Measurements from ENCODE around the gene CTSA. TPM values are rescaled to one million over a fixed set of nuclear protein-coding genes. Genes with fewer than 3 reads are reported as not detected.
A peak's percentile ranks its signal among the peaks of the same experiment; 100 is the strongest.

Gene CTSA
- total RNA-seq, 4 donors from 2014 or later = 44.8 to 70.2 (median 48.3) TPM

DNA sequence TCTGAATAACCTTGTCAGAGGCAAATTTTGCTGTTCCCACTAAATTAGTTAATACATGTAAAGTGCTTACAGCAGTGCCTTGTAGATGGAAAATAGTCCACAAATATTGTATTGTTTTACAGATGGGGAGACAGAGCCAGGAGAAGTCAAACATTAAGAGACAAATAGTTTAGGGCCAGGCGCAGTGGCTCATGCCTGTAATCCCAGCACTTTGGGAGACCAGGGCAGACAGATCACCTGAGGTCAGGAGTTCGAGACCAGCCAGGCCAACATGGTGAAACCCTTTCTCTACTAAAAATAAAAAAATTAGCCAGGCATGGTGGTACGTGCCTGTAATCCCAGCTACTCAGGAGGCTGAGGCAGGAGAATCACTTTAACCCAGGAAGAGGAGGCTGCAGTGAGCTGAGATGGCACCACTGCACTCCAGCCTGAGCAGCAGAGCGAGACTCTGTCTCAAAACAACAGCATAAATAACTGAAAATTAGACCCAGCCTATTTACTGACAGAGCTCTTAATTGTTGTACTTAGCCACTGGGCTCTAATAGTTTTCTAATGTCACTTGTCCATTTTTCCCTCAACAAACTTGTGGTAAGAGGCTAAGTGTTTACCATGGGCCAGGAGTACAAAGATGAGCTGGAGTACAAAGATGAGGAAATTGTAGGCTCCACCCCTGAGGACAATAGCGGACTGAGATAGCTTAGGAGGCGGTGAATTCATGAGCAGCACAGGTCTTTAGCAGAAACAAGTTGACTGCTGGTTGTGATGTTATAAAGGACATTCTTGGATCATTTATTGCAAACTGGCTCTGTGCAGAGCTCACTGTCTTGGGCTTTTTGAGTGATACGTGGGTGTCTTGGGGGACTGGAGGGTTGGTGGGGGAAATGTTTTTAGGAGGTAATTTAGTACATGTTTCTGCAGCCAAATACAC lies 27.3 kb upstream of the CTSA start:
- H3K4me1 ChIP-seq = peaks cover 0 to 18% (median 13%) of the 10 kb centered on the region in 4 donors
- H3K4me3 ChIP-seq = no peak overlapping the region
- H3K36me3 ChIP-seq = no peaks in the 10 kb centered on the region
- intact Hi-C loops (cut with DNase I) = no loop called here
- H3K27ac ChIP-seq (replicated peaks in 1 of 4) = no peak overlapping the region
- no peaks in the 10 kb centered on the region for H3K27me3 ChIP-seq
- H3K9me3 ChIP-seq = no peaks in the 10 kb centered on the region
- TF ChIP-seq POLR2AphosphoS5 (IDR thresholded peaks at IDR 0.05) (no peak), POLR2A (IDR thresholded peaks at IDR 0.05; ENCODE audit: low read depth) (no peak), EP300 (IDR thresholded peaks at IDR 0.05) (no peak)
- TF ChIP-seq, protein P1, sequence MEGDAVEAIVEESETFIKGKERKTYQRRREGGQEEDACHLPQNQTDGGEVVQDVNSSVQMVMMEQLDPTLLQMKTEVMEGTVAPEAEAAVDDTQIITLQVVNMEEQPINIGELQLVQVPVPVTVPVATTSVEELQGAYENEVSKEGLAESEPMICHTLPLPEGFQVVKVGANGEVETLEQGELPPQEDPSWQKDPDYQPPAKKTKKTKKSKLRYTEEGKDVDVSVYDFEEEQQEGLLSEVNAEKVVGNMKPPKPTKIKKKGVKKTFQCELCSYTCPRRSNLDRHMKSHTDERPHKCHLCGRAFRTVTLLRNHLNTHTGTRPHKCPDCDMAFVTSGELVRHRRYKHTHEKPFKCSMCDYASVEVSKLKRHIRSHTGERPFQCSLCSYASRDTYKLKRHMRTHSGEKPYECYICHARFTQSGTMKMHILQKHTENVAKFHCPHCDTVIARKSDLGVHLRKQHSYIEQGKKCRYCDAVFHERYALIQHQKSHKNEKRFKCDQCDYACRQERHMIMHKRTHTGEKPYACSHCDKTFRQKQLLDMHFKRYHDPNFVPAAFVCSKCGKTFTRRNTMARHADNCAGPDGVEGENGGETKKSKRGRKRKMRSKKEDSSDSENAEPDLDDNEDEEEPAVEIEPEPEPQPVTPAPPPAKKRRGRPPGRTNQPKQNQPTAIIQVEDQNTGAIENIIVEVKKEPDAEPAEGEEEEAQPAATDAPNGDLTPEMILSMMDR (IDR thresholded peaks at IDR 0.05) = no peak
- WGBS = 90% methylated on average over 7 of the region's 7 CpGs
- DNase-seq (ENCODE audit: extremely low spot score) = no peak

DNA sequence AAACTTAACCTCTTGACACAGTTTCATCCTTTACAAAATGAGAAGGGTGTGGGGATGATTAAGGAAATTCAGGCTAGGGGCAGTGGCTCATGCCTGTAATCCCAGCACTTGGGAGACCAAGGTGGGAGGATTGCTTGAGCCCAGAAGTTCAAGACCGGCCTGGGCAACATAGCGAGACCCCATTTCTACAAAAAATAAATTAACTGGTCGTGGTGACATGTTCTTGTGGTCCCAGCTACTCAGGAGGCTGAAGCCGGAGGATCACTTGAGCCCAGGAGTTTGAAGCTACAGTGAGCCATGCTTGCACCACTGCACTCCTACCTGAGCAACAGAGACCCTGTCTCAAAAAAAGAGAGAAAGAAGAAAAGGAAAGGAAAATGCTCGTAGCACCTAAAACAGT lies 24.7 kb upstream of the CTSA start:
- DNase-seq (ENCODE audit: extremely low spot score) = no peak
- Histone ChIP-seq H3K27ac (replicated peaks in 1 of 4) (no peak overlapping the region), H3K4me1 (peaks cover 0 to 12% (median 10%) of the 10 kb centered on the region in 4 donors), H3K4me3 (no peak overlapping the region), H3K9me3 (no peaks in the 10 kb centered on the region), H3K27me3 (no peaks in the 10 kb centered on the region), H3K36me3 (peaks cover 0 to 3% (median 0%) of the 10 kb centered on the region in 4 donors)
- intact Hi-C loops (cut with DNase I) = no loop called here
- WGBS = 86% methylated on average over 5 of the region's 5 CpGs
- TF ChIP-seq POLR2AphosphoS5 (IDR thresholded peaks at IDR 0.05) (no peak), POLR2A (IDR thresholded peaks at IDR 0.05; ENCODE audit: low read depth) (no peak), EP300 (IDR thresholded peaks at IDR 0.05) (no peak)
- TF ChIP-seq, protein P1 (IDR thresholded peaks at IDR 0.05) = no peak

DNA sequence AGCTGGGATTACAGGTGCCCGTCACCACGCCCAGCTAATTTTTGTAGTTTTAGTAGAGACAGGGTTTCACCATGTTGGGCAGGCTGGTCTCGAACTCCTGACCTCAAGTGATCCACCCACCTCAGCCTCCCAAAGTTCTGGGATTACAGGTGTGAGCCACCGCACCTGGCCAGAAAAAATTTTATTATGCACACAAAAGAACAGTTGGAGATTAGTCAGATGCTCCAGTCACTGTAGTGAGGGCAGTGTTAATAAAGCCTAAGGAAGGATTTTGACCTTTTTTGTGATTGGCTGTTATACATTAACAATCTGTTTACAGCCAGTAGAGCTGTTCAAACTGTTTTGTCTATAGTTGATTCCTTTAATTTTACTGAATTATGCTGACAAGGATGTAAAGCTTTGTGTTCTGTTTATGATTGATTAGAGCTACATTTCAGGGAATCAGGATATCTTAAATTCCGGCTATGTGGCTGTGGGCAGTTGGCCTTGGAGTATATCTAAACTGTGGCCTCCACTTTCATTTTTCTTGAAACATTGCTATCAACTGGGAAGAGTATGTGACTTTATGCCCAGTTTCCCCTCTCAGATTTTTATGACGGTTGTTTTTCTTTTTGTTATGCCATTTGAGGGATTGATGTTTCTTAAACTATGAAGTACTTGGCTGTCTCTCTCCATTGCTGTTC lies 23.9 kb upstream of the CTSA start:
- Histone ChIP-seq H3K9me3 (no peaks in the 10 kb centered on the region), H3K4me3 (no peak overlapping the region), H3K4me1 (peaks cover 0 to 12% (median 10%) of the 10 kb centered on the region in 4 donors), H3K36me3 (peaks cover 0 to 3% (median 0%) of the 10 kb centered on the region in 4 donors), H3K27me3 (no peaks in the 10 kb centered on the region), H3K27ac (replicated peaks in 1 of 4) (peak overlapping the region in 2 of 4 donors; percentile 10 to 19)
- TF ChIP-seq POLR2A (IDR thresholded peaks at IDR 0.05; ENCODE audit: low read depth) (no peak), EP300 (IDR thresholded peaks at IDR 0.05) (no peak), POLR2AphosphoS5 (IDR thresholded peaks at IDR 0.05) (no peak)
- TF ChIP-seq, protein P1 (IDR thresholded peaks at IDR 0.05) = no peak
- no peak for DNase-seq (ENCODE audit: extremely low spot score)
- 78% methylated on average over 6 of the region's 6 CpGs for WGBS
- intact Hi-C loops (cut with DNase I) = no loop called here

DNA sequence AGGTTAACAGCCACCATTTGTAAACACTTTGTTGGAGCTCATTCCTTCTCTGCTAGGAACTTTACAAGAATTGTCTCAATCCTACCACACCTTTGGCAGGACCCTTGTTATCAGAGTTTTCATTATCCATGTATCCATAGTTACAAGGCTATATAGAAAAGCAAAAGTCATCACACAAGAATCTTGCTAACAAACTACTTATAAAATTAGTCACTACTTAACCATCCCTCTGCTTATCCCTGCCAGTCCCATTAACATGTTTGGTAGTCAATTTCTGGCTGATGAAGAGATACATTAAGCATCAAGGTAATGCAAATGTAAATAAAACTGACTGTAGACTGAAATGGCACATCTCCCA lies 23.3 kb upstream of the CTSA start:
- peaks cover 0 to 12% (median 10%) of the 10 kb centered on the region in 4 donors for H3K4me1 ChIP-seq
- intact Hi-C loops (cut with DNase I) = no loop called here
- no peak for DNase-seq (ENCODE audit: extremely low spot score)
- peaks cover 0 to 3% (median 0%) of the 10 kb centered on the region in 4 donors for H3K36me3 ChIP-seq
- TF ChIP-seq POLR2AphosphoS5 (IDR thresholded peaks at IDR 0.05) (no peak), EP300 (IDR thresholded peaks at IDR 0.05) (no peak)
- H3K27me3 ChIP-seq = no peaks in the 10 kb centered on the region
- peak overlapping the region in 1 of 4 donors; percentile 19 for H3K27ac ChIP-seq (replicated peaks in 1 of 4)
- no peaks in the 10 kb centered on the region for H3K9me3 ChIP-seq
- no peak overlapping the region for H3K4me3 ChIP-seq

DNA sequence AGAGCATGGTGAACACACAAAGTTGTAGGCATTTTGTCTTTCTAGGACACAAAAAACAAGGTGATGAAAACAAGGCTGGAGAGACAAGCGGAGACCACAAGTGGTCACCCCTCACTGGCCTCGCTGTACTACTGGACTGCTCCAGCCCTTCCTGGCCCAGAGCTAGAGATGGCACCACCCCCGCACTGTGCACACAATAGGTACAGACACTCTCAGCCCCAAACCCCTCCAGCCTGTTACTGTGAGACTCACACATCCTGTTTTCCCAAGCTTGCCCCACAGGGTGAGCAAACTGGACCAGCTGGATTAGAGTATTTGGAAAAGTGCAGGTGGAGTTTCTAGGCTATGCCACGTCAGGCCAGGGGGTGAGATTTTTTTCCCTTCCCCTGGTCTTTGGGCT lies 18.5 kb upstream of the CTSA start:
- 98% methylated on average over 4 of the region's 4 CpGs for WGBS
- intact Hi-C loops (cut with DNase I) = no loop called here
- peaks cover 0 to 4% (median 4%) of the 10 kb centered on the region in 4 donors for H3K4me1 ChIP-seq
- H3K9me3 ChIP-seq = no peaks in the 10 kb centered on the region
- TF ChIP-seq POLR2A (IDR thresholded peaks at IDR 0.05; ENCODE audit: low read depth) (no peak), EP300 (IDR thresholded peaks at IDR 0.05) (no peak), POLR2AphosphoS5 (IDR thresholded peaks at IDR 0.05) (no peak)
- TF ChIP-seq, protein P1 (IDR thresholded peaks at IDR 0.05) = no peak
- H3K27me3 ChIP-seq = no peaks in the 10 kb centered on the region
- H3K36me3 ChIP-seq = peaks cover 0 to 16% (median 12%) of the 10 kb centered on the region in 4 donors
- DNase-seq (ENCODE audit: extremely low spot score) = no peak
- no peak overlapping the region for H3K27ac ChIP-seq (replicated peaks in 1 of 4)
- H3K4me3 ChIP-seq = no peak overlapping the region
